Kidney epithelial cell (primary cell): ENCODE data around the gene GRID1. TPM values are rescaled to one million over a fixed set of nuclear protein-coding genes. Genes with fewer than 3 reads are reported as not detected.

Experiments used
- DNase-seq: peaks from one replicate; pipeline ENCODE4 v3.0.0-alpha.2; 2010; ENCODE audit warnings: low read depth
- H3K27me3 ChIP-seq: 2 replicates; pipeline ENCODE4 v1.6.0; 2011; ENCODE audit warnings: low read length; ENCODE audit not compliant: control insufficient read depth, insufficient read depth
- H3K36me3 ChIP-seq: 2 replicates; pipeline ENCODE4 v1.5.1; 2011; ENCODE audit warnings: low read length; ENCODE audit not compliant: control insufficient read depth, insufficient read depth
- H3K4me3 ChIP-seq: 2 replicates; pipeline ENCODE4 v1.5.1; 2011; ENCODE audit warnings: low read depth, mild to moderate bottlenecking, control low read depth, low read length
- total RNA-seq: library from RNA; depleted of rRNA; stranded (reverse); fragments of >200 nt; gene quantifications from 2 replicates; pipeline ENCODE4 v1.2.3, GENCODE V29; 2015
- TF ChIP-seq, protein P1 (sequence below): IDR thresholded peaks from 2 replicates; pipeline ENCODE4 v1.5.1; 2011; ENCODE audit warnings: mild to moderate bottlenecking, moderate library complexity, low read length, control low read depth, inconsistent platforms; ENCODE audit not compliant: insufficient read depth, poor library complexity, severe bottlenecking

Gene GRID1
- total RNA-seq, 1 donor from 2014 or later: 0.33 TPM

DNA sequence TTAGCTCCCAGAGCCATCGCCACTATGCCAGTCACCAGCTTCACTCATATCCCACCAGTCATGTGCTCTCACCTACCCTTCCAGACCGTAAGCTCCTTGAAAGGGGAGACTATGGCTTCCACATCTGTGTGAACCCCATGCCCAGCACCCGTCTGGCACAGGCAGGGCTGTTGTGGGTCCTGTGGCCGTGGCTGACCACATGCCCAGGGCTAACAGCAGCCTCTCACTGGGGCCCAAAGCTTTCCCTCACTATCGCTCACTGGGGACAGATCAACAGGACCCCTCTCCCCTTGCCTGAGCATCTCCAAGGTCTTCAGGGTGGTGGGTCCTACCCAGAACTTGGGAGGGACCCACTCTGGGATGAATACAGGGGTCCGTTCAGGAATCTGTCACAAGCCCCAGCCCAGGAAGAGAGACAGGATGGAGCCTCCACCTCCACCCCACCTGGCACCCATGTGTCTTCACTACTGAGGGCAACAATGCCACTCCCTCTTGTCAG lies 303.9 kb downstream of the GRID1 start:
- TF ChIP-seq, protein P1, sequence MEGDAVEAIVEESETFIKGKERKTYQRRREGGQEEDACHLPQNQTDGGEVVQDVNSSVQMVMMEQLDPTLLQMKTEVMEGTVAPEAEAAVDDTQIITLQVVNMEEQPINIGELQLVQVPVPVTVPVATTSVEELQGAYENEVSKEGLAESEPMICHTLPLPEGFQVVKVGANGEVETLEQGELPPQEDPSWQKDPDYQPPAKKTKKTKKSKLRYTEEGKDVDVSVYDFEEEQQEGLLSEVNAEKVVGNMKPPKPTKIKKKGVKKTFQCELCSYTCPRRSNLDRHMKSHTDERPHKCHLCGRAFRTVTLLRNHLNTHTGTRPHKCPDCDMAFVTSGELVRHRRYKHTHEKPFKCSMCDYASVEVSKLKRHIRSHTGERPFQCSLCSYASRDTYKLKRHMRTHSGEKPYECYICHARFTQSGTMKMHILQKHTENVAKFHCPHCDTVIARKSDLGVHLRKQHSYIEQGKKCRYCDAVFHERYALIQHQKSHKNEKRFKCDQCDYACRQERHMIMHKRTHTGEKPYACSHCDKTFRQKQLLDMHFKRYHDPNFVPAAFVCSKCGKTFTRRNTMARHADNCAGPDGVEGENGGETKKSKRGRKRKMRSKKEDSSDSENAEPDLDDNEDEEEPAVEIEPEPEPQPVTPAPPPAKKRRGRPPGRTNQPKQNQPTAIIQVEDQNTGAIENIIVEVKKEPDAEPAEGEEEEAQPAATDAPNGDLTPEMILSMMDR: no peak
- no peaks in the 10 kb centered on the region for H3K27me3 ChIP-seq
- H3K36me3 ChIP-seq: no peaks in the 10 kb centered on the region
- H3K4me3 ChIP-seq: no peak overlapping the region
- DNase-seq: no peak

DNA sequence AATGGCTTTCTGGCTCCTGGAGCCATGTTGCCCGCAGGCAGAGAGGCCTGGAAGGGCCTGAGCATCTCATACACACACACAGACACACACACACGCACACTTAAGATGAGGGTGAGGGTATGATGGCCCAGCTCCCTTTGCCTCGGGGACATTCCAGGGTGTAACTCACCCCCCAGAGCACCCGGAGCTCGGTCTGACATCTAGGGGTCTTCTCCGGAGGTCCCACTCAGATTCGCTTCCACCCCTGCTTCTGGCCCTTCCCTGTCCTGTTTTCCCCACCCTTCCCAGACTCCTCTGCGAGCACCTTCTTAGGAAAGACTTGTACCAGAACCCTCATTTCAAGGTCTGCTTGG lies 304.4 kb downstream of the GRID1 start:
- Histone ChIP-seq H3K36me3 (no peaks in the 10 kb centered on the region), H3K4me3 (no peak overlapping the region), H3K27me3 (no peaks in the 10 kb centered on the region)
- no peak for DNase-seq
- TF ChIP-seq, protein P1: no peak

DNA sequence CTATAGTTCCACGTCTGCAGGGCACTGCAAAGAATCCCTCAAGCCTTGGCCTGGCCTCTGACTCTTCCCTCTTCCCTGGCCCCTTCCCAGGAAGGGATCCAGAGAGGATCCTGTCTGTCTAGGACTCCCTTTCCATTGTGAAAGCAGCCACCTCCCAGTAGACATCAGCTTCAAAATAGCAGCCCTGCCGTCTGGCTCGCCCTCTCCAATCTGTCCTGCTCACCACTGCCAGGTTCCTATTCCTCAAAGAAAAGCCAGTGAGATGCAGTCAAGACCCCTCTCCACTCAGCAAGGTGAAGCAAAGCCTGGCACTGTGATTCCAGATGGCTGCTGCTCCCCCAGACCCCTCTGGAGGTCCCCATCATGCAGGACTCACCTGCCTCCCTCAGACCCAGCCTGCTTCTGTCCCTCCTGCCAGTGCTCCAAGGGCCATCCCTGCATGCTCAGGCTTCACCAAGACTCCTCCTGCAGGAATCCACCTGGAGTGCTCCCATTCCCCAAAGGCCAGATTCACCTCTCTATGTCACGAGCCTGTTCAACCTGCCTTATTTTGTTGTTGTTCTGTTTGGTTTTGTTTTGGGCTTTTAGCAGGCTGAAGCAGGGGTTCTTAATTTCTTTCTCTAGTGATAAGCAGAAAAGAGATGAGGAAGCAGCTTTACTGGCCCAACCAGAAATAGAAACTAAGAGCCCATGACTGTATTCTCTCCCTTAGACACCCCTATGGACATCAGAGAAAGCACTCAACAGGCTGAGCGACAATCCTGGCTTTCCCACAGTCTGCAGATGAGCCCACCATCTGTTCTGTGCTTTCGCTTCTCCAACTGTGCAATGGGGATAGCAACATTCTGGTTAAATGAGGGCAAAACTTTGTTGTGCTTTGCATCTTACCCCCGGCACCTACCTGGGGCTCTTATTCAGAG lies 305.1 kb downstream of the GRID1 start:
- Histone ChIP-seq H3K27me3 (no peaks in the 10 kb centered on the region), H3K36me3 (no peaks in the 10 kb centered on the region), H3K4me3 (no peak overlapping the region)
- no peak for DNase-seq
- TF ChIP-seq, protein P1: no peak

DNA sequence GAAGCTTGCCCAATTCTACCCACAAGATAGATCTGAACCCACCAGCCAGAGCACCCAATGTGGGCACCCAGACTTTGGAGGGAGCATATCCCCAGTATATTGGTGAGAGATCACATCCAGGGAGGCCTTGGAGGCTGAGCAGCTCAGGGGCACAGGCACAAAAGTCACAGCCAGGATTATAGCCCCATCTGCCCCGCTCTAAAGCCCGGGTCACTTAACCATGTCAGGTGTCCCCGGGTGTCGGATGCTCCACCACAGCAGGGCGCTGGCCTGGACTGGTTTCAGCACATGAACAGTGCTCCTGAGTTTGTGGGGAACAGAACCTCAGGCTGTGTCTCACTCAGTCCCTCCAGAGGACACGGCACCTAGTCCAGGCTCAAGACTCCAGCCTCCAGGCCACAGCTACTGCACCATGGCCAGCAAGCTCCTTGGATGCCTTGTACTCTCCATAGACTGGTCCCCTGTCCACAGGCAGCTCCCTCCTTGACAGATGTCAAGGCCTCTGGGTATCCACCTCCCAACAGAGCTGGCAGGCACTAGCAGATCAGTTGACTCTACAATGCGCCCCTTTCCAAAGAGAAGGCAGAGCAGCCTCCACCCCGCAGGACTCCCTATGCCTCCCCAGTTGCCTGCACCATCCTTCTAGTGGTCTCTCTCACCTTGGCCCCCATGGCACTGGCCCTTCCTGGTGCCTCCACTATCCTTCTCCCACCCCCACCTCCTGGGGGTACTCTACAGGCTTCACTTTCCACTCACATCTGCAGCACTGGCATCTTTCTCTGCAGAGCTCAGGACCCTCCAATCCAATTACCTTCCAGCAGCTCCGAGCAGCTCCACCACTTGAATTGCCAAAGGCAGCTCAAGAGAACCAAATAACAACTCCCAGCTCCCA lies 306.0 kb downstream of the GRID1 start:
- Histone ChIP-seq H3K27me3 (no peaks in the 10 kb centered on the region), H3K4me3 (no peak overlapping the region), H3K36me3 (no peaks in the 10 kb centered on the region)
- DNase-seq: no peak
- TF ChIP-seq, protein P1: no peak

DNA sequence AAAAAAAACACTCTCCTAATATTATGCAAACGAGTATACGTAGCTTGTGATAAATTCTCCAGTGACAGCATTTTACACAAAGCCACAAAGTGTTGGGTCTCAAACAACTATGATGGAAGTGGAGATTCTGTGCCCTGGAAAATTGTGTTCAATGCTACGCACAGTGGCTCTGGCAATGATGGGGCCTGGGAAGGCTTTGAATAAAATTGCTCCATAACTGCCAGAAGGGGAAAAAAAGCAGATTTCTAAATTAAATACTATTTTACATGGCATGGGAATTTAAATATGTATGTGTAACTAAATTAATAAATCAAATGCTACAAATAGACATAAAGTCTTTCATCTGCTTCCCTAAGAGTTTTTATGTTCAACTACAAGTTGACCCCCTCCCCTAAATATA lies 306.7 kb downstream of the GRID1 start:
- Histone ChIP-seq H3K36me3 (no peaks in the 10 kb centered on the region), H3K4me3 (no peak overlapping the region), H3K27me3 (no peaks in the 10 kb centered on the region)
- no peak for DNase-seq
- TF ChIP-seq, protein P1: no peak
